Stimulated activated CD8-positive, alpha-beta memory T cell treated with anti-CD3 and anti-CD28 coated beads, Interleukin-4, amount 100 ng/mL, for 4 hours (primary cell): ENCODE measurements around the gene CRADD.
"Not testable (repeated sequence)": the region's sequence is repeated elsewhere in the genome, so short reads cannot be mapped to it uniquely, and the experiment has no call there.

ENCODE experiments used
- DNase-seq, 2 donors: peaks; one replicate each; pipeline ENCODE4 v3.0.0-alpha.2; 2020; ENCODE audit warnings: low read depth in 2 of 2, low spot score in 1 of 2

Gene CRADD

GRCh38 chr12:93734784-93735183, 57.6 kb downstream of the CRADD start:
- DNase-seq = no peak

GRCh38 chr12:93736640-93737178, 59.5 kb downstream of the CRADD start:
- no peak for DNase-seq

DNA sequence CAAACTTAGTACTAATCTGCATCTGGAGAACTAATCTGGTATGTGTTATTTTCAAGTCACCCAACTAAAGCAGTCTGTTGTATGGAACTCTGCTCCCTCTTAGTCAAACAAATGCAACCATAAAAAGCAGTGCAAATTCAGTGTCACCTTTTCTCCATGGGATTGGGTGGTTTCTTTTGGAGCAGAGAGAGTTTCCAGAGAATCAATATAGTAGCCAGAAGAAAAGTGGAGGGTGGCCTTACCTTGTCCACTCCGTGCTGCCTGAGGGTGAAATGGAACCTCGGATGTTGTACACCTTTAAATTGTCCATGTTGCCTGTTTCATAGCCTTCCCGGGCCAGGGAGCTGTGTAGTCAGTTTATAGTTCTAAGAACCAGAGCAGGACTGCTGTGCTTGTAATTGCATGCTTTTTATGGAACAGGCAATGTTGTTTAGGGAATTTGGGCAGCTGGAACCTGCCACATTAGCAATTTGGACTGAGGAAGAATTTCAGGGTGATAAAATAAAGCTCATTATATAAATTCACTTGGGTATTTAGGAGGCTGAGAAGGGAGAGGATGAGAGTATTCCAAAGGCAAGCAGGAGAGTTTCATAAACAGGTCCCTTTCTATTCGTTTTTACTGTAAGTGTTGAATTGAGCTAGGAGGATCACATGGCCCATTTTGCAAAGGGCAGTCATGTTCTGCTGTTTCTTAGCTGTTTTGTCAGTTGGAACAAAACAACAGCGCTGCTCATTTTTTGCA, 60.5 kb downstream of the CRADD start:
- DNase-seq = no peak

- no peak for DNase-seq
These were observed 61.3 kb downstream of the CRADD start for GRCh38 chr12:93738199-93739058.

- DNase-seq = no peak
These were observed 63.6 kb downstream of the CRADD start for GRCh38 chr12:93740751-93741150.

GRCh38 chr12:93741659-93742109, 64.5 kb downstream of the CRADD start:
- no peak for DNase-seq

DNA sequence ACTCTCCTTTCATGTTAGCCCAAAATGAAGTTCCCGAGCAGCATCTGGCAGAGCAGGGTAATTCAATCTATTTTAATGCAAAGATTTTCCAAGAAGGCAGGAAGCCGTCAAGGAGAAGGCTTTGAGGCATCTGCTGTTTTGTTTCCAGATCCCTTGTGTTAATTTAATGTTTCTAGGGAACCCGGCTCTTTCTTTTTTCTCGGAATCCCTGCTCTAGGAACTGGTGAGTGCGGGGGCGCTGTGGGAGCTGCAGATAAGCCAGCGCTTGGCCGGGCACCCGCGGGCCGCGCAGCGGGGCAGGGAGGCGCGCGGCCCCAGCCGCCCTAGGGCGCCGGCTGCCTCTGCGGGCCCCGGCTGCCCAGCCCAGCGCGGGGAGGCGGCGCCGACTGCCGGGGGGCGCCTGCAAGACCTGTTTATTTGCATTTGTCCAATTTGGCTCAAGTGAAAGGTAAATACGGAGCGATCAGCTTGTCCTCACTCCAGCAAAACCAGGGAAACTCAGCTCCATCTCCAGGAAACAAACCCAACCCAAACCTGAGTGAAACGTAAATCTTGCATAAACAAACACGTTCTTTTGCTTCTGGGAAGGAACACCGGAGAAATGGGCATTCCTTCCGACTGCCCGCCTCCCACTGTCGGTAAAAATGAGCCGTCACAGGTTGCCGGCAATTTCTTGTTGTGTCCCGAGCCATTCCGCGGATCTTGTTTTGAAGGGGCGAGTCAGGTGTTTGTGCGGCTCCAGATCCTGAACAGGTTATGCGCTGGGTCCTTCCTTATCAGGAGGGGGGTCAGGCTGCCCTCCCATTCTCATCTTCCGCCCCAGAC, 65.1 kb downstream of the CRADD start:
- DNase-seq = no peak

DNA sequence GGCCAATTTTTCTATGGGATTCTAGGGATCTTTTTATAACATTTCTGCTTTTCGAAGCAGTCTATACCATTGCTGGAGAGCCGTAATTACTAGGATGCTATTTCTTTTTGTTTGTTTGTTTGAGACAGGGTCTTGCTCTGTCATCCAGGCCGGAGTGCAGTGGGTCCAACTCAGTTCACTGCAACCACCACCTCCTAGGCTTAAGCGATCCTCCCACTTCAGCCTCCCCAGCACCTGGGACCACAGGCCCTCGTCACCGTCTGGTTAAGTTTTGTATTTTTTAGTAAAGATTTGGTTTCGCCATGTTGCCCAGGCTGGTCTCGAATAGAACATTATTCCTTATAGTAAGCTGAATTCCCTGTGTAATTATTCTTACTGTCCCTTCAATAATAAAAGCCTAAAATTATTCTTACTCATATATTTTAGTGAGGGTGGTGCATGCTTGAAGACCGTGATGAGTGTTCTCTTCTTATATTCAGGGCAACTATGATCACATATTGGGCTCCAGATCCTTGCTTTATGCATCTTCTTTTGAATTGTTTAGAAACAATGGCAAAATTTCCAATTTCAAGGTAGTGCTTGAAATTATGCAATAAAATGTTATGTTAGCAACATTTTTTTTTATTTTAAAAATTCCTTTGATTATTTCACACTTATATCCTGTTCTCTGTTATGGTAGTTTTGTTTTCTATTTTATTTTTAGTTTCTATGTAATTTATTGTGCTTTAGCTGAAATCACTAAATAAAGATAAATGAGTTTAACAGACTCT, 66.2 kb downstream of the CRADD start:
- no peak for DNase-seq

DNA sequence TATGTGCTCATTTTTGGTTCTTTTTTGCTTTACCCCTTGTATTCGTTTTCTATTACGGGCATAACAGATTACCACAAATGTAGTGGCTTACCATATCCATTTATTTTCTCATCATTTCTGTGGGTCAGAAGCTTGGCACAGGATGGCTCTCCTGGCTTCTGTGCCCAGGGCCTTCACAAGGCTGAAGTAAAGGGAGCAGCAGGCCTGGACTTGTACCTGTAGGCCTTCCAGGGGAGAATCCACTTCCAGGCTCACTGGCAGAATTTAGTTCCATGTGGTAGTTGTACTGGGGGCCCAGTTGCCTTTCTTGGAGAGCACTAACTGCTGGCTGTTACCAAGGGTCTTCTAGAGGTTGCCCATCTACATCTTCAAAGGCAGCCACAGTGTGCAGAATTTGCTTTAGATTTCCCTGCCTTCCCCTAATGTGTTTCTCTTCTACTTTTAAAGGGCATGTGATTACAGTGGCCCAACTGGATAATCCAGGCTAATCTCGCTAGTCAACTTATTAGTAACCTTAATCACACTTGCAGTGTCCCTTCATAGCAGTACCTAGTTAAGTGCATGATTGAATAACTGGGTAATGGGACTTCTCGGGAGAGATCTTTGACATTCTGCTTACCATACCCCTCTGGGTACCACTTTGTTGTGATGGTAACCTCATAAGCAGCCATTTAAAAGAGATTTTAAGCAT, 67.0 kb downstream of the CRADD start:
- DNase-seq = no peak

DNA sequence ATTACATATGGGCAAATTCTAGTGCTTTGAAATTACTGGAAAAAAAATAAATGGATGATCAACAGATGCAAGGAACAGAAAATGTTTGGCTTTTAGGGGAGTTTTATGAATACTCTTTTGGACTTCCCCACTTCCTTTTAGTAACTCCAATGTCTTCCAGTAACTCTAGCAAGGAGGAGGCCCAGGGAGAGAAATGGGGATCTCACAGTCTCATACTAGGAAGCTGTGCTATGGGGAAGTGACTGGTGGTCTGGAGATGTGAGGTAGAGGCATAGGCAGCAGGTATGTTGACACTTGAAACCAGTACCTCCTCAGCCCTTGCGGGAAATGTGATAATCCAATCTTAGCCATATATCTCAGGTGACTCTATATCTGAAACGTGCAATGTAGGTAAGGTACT, 68.1 kb downstream of the CRADD start:
- DNase-seq = no peak

DNA sequence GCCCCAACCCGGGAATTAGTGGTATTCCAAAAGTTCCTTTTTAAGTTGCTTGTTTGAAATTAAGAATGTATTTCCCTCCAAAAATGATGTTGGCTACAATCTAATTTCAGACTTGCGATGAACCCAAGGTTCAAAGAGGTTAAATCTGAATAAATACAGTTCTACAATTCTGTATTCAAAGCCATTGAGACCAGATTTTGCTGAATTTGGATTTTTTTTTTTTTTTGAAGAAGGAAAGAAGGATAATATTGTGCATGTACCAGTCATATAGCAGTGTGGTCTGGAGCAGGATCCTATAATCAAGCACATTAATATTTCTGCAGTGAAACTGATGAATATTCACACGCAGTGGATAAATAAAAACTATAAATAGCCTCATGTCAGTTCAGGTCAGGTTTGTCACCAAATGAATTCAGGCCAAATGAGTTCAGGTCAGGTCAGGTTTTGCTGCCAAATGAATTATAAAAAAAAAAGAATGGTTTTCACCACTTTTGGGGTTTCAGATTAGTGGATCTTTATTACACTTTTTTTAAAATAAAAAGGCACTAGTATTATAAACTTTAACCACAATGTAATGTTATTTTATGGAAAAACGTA, 69.5 kb downstream of the CRADD start:
- DNase-seq = no peak

DNA sequence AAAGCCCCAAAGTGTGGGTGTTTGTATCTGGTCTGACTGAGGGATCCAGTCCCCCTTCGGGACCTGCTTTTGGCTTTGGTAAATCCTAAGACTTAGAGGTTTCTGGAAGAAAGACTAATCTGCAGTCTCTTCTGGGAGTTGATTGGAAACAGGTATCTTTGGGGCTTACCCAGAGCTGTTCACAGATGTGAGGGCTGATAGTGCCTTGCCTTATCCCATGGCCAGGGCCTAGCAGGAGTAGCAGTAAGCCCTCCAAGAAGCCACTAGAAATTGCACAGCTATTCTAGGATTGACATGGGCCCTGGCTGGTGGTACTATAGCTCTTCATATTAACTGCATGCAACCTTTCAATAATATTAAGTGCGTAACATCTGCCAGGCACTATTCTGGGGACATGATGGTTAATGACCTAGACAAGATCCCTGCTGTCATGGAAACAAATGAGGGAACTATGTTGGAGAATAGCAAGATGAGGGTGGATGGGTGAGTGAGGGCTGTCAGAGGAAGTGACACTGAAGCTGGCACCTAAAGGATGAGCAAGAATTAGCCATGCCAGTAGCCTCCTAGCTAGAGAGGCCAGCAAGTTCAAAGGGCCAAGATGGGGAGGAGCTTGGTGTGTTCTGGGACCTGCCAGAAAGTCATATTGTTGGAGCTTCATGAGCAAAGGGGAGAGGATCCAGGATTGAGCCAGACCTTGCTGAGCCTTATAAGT, 71.7 kb downstream of the CRADD start:
- no peak for DNase-seq

- DNase-seq = no peak
These were observed 72.3 kb downstream of the CRADD start for GRCh38 chr12:93749515-93749914.

GRCh38 chr12:93750056-93750455, 72.9 kb downstream of the CRADD start:
- no peak for DNase-seq

DNA sequence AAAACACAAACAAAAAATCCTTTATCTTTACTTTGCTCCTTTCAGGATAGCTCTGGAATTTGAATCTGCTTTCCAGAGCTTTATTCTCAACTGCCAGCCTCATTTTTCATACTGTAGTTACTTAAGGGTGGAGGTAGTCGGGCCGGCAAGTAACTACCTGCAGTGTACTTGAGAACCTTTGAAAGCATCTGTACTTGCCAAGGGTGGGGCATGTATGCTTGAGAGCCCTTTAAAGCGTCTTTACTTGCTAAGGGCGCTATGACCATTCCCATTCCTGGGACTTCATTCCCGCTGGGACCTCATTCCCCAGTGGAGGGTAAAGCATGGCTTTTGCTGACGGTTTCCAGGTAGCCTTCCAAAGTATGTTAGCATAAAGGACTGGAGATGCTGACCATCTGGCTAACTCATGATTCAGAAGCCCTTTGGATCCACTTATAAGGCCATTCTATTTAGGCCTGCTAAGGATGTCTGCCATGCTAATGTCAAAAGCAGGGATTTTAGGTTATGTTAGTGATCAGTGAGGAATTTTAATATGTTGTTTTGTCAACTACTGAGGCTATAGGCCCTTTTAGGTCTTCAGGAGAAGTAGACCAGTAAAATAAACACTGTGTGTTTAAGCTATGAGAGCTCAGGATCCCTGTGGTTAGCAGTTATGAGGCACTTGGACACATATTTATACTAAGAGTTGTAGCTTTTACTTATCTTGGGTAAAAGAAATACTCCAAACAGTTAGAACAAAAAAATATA, 74.9 kb downstream of the CRADD start:
- no peak for DNase-seq

DNA sequence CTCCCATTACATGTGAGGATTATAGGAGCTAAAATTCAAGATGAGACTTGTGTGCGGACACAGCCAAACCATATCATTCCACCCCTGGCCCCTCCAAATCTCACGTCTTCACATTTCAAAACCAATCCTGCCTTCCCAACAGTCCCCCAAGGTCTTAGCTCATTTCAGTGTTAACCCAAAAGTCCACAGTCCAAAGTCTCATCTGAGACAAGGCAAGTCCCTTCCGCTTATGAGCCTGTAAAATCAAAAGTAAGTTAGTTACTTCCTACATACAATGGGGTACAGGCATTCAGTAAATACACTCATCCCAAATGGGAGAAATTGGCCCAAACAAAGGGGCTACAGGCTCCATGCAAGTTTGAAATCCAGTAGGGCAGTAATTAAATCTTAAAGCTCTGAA, 76.1 kb downstream of the CRADD start:
- DNase-seq = no peak

DNA sequence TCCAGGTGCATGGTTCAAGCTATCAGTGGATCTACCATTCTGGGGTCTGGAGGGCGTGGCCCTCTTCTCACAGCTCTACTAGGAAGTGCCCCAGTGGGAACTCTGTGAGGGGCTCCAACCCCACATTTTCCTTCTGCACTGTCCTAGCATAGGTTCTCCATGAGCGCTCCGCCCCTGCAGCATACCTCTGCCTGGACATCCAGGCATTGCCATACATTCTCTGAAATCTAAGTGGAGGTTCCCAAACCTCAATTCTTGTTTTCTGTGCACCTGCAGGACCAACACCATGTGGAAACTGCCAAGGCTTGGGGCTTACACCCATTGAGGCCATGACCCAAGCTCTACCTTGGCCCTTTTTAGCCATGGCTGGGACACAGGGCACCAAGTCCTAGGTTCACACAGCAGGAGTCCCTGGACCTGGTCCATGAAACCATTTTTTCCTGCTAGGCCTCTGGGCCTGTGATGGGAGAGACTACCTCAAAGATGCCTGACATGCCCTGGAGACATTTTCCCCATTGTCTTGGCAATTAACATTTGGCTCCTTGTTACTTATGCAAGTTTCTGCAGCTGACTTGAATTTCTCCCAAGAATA, 76.8 kb downstream of the CRADD start:
- no peak for DNase-seq

GRCh38 chr12:93754859-93755258, 77.7 kb downstream of the CRADD start:
- not testable (repeated sequence) for DNase-seq
